ENCODE results near the gene UBE3B.

UBE3B gene

GRCh38 chr12:109501299-109501698, 23.9 kb downstream of the UBE3B start:
- no peak for DNase-seq

DNA sequence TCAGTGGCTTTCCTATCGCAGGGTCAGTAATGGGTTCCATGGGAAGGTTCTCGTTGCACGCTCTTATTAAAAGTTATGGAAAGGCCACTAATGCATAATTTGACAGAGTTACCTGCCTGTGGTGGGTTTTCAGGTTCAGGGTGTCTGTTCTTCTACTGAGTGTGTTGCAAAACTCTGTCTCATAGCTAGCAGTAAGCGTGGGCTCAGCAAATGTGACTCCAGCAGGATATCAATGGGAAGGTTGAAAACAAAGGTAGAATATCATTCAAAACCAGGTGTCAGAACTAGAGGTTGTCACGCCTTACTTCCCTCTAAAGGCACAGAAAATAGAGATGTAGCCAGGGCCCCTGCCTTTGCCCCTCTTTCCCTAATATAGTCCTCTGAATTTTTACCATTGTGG, 24.9 kb downstream of the UBE3B start:
- no peak for DNase-seq

GRCh38 chr12:109503611-109504010, 26.2 kb downstream of the UBE3B start:
- DNase-seq: no peak

DNA sequence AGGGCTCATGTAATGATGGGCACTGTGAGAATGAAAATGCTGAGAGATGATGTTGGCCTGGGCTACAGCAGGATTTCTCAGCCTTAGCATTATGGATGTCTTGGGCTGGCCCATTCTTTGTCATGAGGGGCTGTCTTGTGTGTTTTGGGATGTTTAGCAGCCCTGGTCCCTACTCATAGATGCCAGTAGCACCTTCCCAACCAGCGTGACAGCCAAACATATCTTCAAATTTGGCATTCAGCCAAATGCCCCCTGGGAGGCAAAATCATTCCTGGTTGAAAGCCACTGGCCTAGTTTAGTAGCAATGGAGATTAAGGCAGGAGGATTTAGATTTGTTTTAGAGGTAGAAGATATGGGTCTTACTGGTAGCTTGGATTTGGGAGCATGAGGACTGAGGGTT, 26.6 kb downstream of the UBE3B start:
- no peak for DNase-seq

- DNase-seq: no peak
These were observed 32.8 kb downstream of the UBE3B start for GRCh38 chr12:109510196-109510595.

- DNase-seq: no peak
These were observed 35.2 kb downstream of the UBE3B start for GRCh38 chr12:109512608-109513007.

- no peak for DNase-seq
These were observed 35.6 kb downstream of the UBE3B start for GRCh38 chr12:109513051-109513450.

- no peak for DNase-seq
These were observed 36.5 kb downstream of the UBE3B start for GRCh38 chr12:109513977-109514376.

GRCh38 chr12:109517619-109518018, 40.2 kb downstream of the UBE3B start:
- no peak for DNase-seq

- no peak for DNase-seq
These were observed 41.6 kb downstream of the UBE3B start for GRCh38 chr12:109518820-109519665.

DNA sequence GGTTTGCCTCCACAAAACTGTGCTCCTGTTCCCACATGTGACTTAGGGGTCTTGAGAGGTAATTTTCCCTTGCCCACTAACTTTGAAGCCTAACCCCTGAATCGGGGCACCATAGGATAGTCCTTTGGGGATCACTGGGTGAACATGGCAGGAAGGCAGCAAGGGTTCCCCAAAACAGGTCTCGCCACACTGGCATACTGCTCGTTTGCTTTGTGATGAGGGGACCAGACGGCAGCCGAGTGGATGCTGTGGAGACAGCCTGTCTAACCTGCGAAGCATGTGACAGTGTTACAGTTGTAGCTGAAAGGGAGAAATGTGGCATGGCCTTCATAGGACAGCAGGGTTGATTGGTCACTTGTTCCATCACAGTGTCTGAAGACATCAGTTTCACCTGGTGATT, 42.4 kb downstream of the UBE3B start:
- DNase-seq: no peak

DNA sequence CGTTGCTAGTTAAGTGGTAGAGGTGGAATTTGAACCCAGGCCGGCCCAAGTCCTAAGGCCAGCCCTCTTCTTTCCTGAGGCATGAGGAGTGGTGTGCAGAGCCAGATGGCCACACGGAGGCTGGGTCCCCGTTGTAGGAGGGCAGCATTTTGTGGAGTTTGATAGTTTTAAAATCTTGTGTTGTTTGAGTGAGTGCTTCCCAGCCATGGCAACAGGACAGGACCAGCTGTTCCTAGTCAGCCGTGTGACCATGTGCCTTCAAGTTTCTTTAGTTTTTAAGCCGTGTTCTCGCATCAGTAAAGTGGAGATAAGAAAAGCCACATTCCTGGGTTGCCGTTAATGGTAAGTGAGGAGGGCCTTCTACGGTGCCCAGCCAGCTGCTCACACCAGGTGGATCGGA, 44.4 kb downstream of the UBE3B start:
- no peak for DNase-seq

DNA sequence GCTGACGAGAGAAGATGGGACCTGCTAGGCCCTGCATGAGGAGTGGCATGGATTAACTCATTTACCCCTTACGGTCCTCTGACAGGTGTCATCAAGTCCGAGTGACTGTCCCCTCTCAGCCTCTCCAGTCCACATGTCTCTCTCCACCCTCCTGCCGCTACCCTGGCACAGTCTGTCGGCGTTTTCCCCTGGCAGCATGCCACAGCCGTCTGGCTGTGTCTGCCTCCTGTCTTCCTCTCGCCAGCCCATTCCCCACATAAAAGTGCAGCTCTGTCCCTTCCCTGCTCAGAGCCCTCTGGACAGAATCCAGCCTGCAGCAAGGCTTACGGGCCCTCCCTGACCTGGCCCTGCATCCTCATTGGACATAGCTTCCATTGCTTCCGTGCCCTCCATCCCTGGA, 45.6 kb downstream of the UBE3B start:
- DNase-seq: no peak

DNA sequence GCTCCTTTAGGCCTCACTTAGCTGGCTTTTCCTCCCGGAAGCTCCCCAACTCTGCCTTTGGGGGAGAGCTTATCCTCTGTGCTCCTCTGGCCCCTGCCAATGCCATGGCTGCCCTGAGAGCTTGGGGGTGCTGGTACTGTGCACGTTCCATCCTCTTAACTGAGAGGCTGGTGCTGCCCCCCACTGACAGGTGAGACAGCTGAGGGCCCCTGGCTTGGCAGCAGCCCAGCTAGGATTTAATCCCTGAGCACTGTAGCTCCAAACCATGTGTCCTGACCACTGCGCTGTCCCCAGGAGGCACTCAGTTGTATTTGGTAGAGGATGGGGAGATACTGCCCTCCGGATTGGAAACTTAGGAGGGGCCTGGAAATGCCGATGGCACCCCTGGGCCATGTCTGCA, 46.1 kb downstream of the UBE3B start:
- no peak for DNase-seq

DNA sequence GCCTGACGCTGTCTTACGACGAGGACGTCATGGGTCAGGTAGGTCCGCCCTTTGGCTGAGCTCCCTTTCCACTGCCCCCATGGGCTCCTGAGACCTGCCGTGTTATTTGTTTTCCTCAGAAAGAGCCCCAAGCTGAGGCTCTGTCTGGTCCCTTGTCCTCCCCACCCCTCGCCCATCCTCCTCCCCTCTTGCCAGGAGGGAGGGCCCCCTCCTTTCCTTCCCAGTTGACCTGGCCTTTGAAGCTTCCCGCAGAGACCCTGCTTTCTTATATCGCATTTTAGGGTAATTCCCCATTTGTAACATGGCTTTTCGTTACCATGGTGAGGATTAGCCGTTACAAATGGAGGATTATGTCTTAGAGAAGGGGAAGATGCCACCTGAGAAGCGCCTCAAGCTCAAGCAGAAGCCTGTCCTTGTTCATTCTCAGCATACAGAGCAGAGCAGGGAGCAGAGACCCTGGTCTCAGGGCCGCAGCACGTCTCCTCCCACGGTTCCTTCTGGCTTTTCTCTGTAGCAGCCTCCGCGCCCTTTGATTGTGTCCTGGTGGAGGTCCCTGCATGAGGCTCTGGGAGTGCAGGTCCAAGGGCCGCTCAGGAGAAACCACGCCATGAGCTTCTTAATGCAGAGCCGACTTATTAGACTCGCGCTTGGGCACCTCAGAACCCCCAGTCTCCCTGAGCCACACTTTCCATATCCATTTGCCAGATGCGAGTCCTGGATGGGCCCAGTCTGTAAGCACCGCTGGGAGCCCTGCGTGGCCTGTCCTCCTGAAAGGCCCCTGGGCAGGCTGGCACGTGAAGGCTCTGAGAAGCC, 47.2 kb downstream of the UBE3B start:
- no peak for DNase-seq

DNA sequence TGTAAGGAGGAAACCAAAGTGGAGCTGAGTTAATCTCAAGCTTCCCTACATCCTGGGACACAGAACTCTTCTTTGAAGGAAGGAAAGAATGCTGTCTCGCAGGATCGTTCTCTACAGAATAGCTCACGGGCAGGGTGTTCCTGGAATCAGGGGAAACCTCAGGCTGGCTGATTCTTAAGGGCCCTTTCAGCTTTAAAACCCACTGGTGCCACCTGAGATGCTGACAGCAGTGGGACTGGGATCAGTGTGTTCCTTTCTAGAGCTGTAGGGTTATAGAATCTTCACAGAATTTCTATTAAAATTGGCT, 47.8 kb downstream of the UBE3B start:
- no peak for DNase-seq

DNA sequence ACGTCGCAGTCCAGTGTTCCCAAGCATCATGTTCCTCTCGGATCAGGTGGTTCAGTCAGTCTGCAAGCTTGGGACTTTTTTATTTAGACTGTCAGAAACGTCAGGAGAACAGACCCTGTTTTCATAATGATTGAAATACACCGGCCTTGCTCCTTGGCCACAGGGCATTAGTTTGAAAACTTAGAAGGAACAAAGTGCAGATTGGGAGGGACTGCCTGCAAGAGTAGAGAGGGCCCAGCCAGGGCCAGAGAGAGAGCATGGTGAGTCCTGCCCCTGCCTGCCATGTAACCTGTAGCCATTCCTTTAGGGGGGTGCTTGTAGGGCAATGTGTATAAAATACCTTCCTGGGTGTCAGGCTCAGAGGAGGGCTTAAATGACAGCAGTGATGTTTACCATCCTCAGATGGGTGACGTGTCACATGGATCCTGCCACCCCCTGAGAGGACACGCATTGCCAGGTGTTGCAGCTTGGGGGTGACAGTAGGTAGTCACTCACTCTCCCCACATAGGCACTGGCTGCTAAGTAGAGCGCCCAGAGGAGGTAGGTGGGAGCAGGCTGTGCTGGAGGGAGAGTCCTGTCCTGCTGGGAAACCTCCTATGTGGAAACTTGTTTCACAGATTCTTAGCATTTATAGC, 50.2 kb downstream of the UBE3B start:
- no peak for DNase-seq

GRCh38 chr12:109529691-109530640, 52.5 kb downstream of the UBE3B start:
- no peak for DNase-seq

DNA sequence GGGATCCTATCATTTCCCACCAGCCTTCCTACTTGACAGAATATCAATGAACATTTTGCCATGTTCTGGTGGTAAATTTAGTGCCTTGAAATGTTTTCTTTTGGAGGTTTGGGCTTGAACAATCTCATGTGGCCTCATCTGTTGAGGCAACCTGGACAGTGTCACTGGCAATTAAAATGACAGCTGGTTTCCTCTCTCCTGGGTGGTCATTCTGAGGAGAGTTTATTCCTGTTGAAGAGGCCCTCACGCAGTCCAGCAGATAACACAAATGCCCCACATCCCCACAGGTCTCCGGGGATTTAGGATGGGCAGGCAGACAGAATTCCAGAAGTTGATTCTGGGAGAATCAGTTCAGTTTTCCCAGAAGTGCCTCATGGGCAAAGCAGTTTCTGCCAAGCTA, 54.0 kb downstream of the UBE3B start:
- DNase-seq: no peak

DNA sequence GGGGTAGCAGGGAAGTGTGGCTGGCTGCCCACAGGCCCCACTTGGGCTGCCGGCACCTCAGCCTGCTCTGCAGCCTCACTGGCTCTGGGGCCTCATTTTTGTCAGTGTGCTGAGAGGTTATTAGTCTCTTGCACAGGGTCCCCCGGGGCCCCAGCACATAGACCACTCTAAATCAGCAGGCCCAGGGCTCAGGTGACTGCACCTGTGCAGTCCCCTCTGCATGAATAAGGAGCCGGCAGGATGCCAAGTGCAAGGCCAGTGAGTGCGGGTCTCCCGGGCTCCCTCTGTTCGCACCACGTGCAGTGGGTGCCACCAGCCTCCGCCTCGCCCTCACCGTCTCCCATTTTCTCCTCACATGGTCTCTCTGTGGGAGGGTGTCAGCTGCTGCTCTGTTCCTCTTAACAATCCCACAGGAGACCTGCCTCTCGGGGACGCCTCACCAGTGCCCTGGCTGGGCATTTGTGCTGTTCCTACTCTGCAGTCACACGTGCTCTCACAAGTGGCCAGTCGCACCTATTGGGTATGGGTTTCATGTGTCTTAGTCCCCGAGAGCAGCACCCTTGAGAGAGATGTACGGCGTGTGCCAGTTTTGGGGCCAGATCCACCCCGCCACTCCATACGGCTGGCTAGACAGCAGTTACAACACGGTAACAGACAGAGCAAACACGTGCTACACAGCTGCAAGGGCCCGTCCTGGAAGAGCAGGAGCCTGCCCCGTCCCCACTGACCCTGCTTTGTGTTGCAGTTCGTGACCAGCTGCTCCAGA, 55.5 kb downstream of the UBE3B start:
- DNase-seq: no peak

DNA sequence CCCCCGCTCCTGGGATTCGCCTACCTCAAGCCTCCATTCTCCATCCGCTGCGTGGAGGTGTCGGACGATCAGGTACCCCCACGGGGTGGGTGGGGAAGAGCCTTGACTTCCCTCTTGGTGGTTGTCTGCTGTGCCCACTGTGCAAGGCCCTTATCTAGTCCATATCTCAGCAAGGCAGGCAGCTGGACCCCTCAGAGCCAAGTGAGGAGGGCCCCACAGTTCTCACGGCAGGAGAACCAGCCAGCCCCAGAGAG, 56.0 kb downstream of the UBE3B start:
- DNase-seq: no peak

- no peak for DNase-seq
These were observed 57.0 kb downstream of the UBE3B start for GRCh38 chr12:109534456-109534855.

Data from cortex of kidney (tissue), 1 donor.